ENCODE measurements around the gene MOB3A.

- TF ChIP-seq GATA2 (IDR thresholded peaks at IDR 0.05; ENCODE audit: low read depth, low read length) (no peak), GATA3 (IDR thresholded peaks at IDR 0.05; ENCODE audit: low read depth, low read length) (no peak)
Observed at GRCh38 chr19:2061495-2062388, 34.4 kb downstream of the MOB3A start.

All from SH-SY5Y (cell line).